ENCODE data around the gene NIPSNAP3A. TPM values are rescaled to one million over a fixed set of nuclear protein-coding genes. Genes with fewer than 3 reads are reported as not detected.

NIPSNAP3A gene
- total RNA-seq, 1 experiment from 2014 or later = 17.4 TPM

GRCh38 chr9:104779334-104779733 is 31.9 kb downstream of the NIPSNAP3A start:
- no peaks in the 10 kb centered on the region; the same call in 1 of the 2 replicates for H3K36me3 ChIP-seq (ENCODE audit: control insufficient read depth, insufficient read depth, low read length)
- H3K27ac ChIP-seq (ENCODE audit: low read length) = no peak overlapping the region
- H3K4me1 ChIP-seq (ENCODE audit: control insufficient read depth, insufficient read depth, low read length) = no peaks in the 10 kb centered on the region
- intact Hi-C loops (cut with micrococcal nuclease; ENCODE audit: unreplicated experiment) = no loop called here
- POLR2A ChIA-PET = no interaction called here
- CTCF ChIA-PET = no interaction called here
- in situ Hi-C loops (cut with HindIII; ENCODE audit: low pct_unique_long_range_greater_than_20kb, low sequenced_read_pairs) = no loop called here
- no peak for TF ChIP-seq CTCF (IDR thresholded peaks at IDR 0.05)
- no peak for TF ChIP-seq REST (IDR thresholded peaks at IDR 0.05; ENCODE audit: insufficient read depth in 1 of 2, low read depth in 2 of 2, low read length in 1 of 2)
- no peak for TF ChIP-seq SIN3A (IDR thresholded peaks at IDR 0.05; ENCODE audit: borderline replicate concordance, insufficient read depth, low read depth, low read length)
- TF ChIP-seq POLR2AphosphoS5 (IDR thresholded peaks at IDR 0.05; ENCODE audit: low read depth, low read length) = no peak
- no peak for TF ChIP-seq TCF7L2 (IDR thresholded peaks at IDR 0.05; ENCODE audit: low read depth, low read length)
- DNase-seq (ENCODE audit: low read depth, low spot score) (no peak), ATAC-seq (no peak)
- BruUV-seq (replicated peaks) = no TSS peak
- H3K9me3 ChIP-seq (ENCODE audit: control insufficient read depth, insufficient read depth, low read depth, low read length) = no peaks in the 10 kb centered on the region
- H3K4me3 ChIP-seq (ENCODE audit: low read depth in 2 of 2, low read length in 2 of 2) = no peak overlapping the region
- no peaks in the 10 kb centered on the region for H3K27me3 ChIP-seq (ENCODE audit: control insufficient read depth, insufficient read depth, low read length)

GRCh38 chr9:104779946-104780535 is 32.6 kb downstream of the NIPSNAP3A start:
- no peaks in the 10 kb centered on the region for H3K4me1 ChIP-seq (ENCODE audit: control insufficient read depth, insufficient read depth, low read length)
- intact Hi-C loops (cut with micrococcal nuclease; ENCODE audit: unreplicated experiment) = loop anchor here (2.0 kb wide), 1 partner anchor 635 kb away; no protein-coding TSS in a partner anchor
- no peak for ATAC-seq
- no TSS peak for BruUV-seq (replicated peaks)
- in situ Hi-C loops (cut with HindIII; ENCODE audit: low pct_unique_long_range_greater_than_20kb, low sequenced_read_pairs) = no loop called here
- H3K27me3 ChIP-seq (ENCODE audit: control insufficient read depth, insufficient read depth, low read length) = no peaks in the 10 kb centered on the region
- ChIA-PET CTCF (no interaction called here), POLR2A (no interaction called here)
- TF ChIP-seq REST (IDR thresholded peaks at IDR 0.05; ENCODE audit: insufficient read depth in 1 of 2, low read depth in 2 of 2, low read length in 1 of 2) (no peak), POLR2AphosphoS5 (IDR thresholded peaks at IDR 0.05; ENCODE audit: low read depth, low read length) (no peak), TCF7L2 (IDR thresholded peaks at IDR 0.05; ENCODE audit: low read depth, low read length) (no peak), CTCF (IDR thresholded peaks at IDR 0.05) (no peak)
- DNase-seq (ENCODE audit: low read depth, low spot score) = no peak
- H3K36me3 ChIP-seq (ENCODE audit: control insufficient read depth, insufficient read depth, low read length) = no peaks in the 10 kb centered on the region; the same call in 1 of the 2 replicates
- H3K27ac ChIP-seq (ENCODE audit: low read length) = no peak overlapping the region
- H3K4me3 ChIP-seq (ENCODE audit: low read depth in 2 of 2, low read length in 2 of 2) = no peak overlapping the region
- no peaks in the 10 kb centered on the region for H3K9me3 ChIP-seq (ENCODE audit: control insufficient read depth, insufficient read depth, low read depth, low read length)

Data from Panc1 (cell line).